Measurements from ENCODE around the gene AGR2.

The AGR2 gene

GRCh38 chr7:16758631-16759611 is 45.9 kb downstream of the AGR2 start:
- H3K4me1 ChIP-seq (ENCODE audit: control insufficient read depth, insufficient read depth, low read length, unreplicated experiment) = no peaks in the 10 kb centered on the region
- no peaks in the 10 kb centered on the region for H3K36me3 ChIP-seq (ENCODE audit: insufficient read depth, low read length)
- no peaks in the 10 kb centered on the region for H3K79me2 ChIP-seq (ENCODE audit: control insufficient read depth, insufficient read depth, low read length, unreplicated experiment)
- H3K4me3 ChIP-seq (ENCODE audit: low read depth, low read length) = no peak overlapping the region
- H3K27ac ChIP-seq (ENCODE audit: low read depth, low read length) = no peak overlapping the region
- no peak overlapping the region for H2AFZ ChIP-seq (ENCODE audit: low read length, unreplicated experiment)
- H3K27me3 ChIP-seq (ENCODE audit: insufficient read depth, low read length) = peaks cover 10% of the 10 kb centered on the region

DNA sequence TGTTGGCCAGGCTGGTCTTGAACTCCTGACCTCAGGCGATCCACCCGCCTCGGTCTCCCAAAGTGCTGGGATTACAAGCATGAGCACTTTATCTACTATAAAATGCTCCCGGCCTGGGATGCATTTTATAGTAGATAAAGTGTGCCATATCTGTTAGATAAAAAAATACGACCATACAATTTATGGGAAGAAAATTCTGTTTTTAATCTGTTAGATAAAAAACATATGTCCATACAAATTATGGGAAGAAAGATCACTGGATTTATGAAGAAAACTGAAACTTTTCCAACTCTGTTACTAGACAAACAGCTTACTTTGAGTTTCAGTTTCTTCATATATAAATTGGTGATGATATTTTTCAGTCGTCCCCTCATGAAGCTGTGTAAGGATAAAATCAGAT is 46.8 kb downstream of the AGR2 start:
- H3K4me3 ChIP-seq (ENCODE audit: low read depth, low read length) = no peak overlapping the region
- no peak overlapping the region for H3K27ac ChIP-seq (ENCODE audit: low read depth, low read length)
- H3K27me3 ChIP-seq (ENCODE audit: insufficient read depth, low read length) = peaks cover 10% of the 10 kb centered on the region
- no peaks in the 10 kb centered on the region for H3K4me1 ChIP-seq (ENCODE audit: control insufficient read depth, insufficient read depth, low read length, unreplicated experiment)
- H3K79me2 ChIP-seq (ENCODE audit: control insufficient read depth, insufficient read depth, low read length, unreplicated experiment) = no peaks in the 10 kb centered on the region
- H2AFZ ChIP-seq (ENCODE audit: low read length, unreplicated experiment) = no peak overlapping the region
- no peaks in the 10 kb centered on the region for H3K36me3 ChIP-seq (ENCODE audit: insufficient read depth, low read length)

- Histone ChIP-seq H3K27ac (ENCODE audit: low read depth, low read length) (no peak overlapping the region), H3K36me3 (ENCODE audit: insufficient read depth, low read length) (no peaks in the 10 kb centered on the region), H3K4me3 (ENCODE audit: low read depth, low read length) (no peak overlapping the region), H3K79me2 (ENCODE audit: control insufficient read depth, insufficient read depth, low read length, unreplicated experiment) (no peaks in the 10 kb centered on the region), H2AFZ (ENCODE audit: low read length, unreplicated experiment) (no peak overlapping the region), H3K4me1 (ENCODE audit: control insufficient read depth, insufficient read depth, low read length, unreplicated experiment) (no peaks in the 10 kb centered on the region), H3K27me3 (ENCODE audit: insufficient read depth, low read length) (peaks cover 10% of the 10 kb centered on the region)
Measured at GRCh38 chr7:16755397-16755796, 49.4 kb downstream of the AGR2 start.

DNA sequence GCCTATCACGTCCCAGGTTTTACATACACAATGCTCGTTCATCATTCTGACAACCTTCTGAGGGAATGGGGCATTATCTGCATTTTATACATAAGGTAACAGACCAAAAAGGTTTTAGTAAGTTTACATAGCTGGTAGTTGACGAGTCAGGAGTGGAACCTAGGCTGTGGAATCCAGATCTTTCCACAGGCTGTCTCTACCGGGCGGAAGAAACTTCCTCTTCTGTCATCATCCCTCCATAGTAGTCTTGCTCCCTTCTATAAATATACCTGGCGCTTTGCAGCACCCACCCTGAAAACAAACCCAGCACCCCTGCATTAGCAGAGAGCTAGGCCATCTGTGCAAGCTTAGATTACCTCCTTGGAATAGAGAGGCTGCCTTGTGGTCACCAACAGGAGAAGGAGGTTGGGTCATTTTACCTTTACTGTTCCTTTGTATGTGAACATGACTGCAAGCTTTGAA is 49.9 kb downstream of the AGR2 start:
- no peak overlapping the region for H2AFZ ChIP-seq (ENCODE audit: low read length, unreplicated experiment)
- no peaks in the 10 kb centered on the region for H3K79me2 ChIP-seq (ENCODE audit: control insufficient read depth, insufficient read depth, low read length, unreplicated experiment)
- H3K4me3 ChIP-seq (ENCODE audit: low read depth, low read length) = no peak overlapping the region
- no peaks in the 10 kb centered on the region for H3K36me3 ChIP-seq (ENCODE audit: insufficient read depth, low read length)
- H3K27ac ChIP-seq (ENCODE audit: low read depth, low read length) = no peak overlapping the region
- peaks cover 10% of the 10 kb centered on the region for H3K27me3 ChIP-seq (ENCODE audit: insufficient read depth, low read length)
- H3K4me1 ChIP-seq (ENCODE audit: control insufficient read depth, insufficient read depth, low read length, unreplicated experiment) = no peaks in the 10 kb centered on the region

GRCh38 chr7:16753932-16754855 is 50.6 kb downstream of the AGR2 start:
- Histone ChIP-seq H2AFZ (ENCODE audit: low read length, unreplicated experiment) (peak overlapping the region; percentile 97), H3K79me2 (ENCODE audit: control insufficient read depth, insufficient read depth, low read length, unreplicated experiment) (no peaks in the 10 kb centered on the region), H3K4me3 (ENCODE audit: low read depth, low read length) (peak overlapping the region; percentile 88), H3K4me1 (ENCODE audit: control insufficient read depth, insufficient read depth, low read length, unreplicated experiment) (no peaks in the 10 kb centered on the region), H3K36me3 (ENCODE audit: insufficient read depth, low read length) (no peaks in the 10 kb centered on the region), H3K27me3 (ENCODE audit: insufficient read depth, low read length) (peaks cover 10% of the 10 kb centered on the region), H3K27ac (ENCODE audit: low read depth, low read length) (no peak overlapping the region)

DNA sequence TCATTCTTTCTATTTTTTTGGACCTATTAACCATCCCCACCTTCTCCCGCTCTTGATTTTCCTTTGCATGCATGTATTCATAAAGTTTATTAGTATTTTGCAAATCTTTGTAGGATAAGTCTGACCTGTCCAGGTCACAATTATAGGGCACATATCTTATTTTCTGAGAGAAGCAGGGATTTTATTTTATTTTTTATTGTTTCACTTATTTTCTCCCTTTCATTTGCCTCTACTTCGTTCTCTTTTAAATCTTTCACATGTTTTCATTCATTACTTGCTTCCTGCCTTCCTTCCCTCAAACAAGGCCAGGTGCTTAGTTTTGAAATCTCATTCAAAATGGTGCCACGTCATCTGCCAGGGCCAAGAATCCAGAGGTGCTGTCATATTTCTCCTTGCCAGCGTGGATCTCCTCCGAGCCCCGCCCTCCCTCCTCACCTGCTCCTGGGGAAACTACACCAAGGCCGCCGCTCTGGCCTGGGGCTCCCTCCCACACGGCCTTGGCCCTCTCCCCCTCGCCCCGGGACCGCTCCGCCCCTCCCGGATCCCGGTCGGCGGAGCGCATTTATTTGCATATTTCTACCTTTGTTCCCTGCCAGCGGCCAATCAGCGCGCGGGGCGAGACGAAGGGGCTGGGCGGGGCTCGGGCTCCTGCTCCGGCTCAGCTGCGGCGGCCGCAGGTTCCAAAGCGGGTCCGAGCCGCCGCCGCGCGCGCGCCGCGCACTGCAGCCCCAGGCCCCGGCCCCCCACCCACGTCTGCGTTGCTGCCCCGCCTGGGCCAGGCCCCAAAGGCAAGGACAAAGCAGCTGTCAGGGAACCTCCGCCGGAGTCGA is 51.5 kb downstream of the AGR2 start, which contains the start of gene TSPAN13:
Gene TSPAN13, plus strand, starts transcription at position 654 of the 830 bp plus-strand sequence. CDS start 213 bp downstream, outside the sequence.
- H3K4me3 ChIP-seq (ENCODE audit: low read depth, low read length) = peak within 1 kb of the TSS; percentile 88
- no peaks in the 10 kb centered on the region for H3K36me3 ChIP-seq (ENCODE audit: insufficient read depth, low read length)

DNA sequence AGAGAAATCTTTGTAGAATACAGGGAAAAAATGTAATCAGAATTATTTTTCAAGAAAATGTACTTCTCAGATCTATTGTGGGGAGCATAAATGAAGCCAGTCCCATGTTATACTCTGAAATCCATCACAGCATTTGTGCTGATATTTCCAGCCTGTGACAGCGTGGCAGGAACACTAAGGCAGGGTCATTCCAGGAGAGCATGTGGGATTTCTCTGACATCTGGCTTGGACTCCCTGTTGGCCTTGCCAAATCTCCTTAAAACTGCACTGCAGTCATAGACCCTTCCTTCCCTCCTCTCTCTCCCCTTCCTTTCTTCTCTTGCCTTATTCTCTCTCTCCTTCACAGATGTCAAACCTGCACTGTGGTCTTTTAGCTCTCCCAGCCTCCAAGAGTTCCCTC is 57.7 kb downstream of the AGR2 start:
- no peak overlapping the region for H3K4me3 ChIP-seq (ENCODE audit: low read depth, low read length)
- peaks cover 18% of the 10 kb centered on the region for H3K4me1 ChIP-seq (ENCODE audit: control insufficient read depth, insufficient read depth, low read length, unreplicated experiment)
- no peaks in the 10 kb centered on the region for H3K27me3 ChIP-seq (ENCODE audit: insufficient read depth, low read length)
- H3K27ac ChIP-seq (ENCODE audit: low read depth, low read length) = no peak overlapping the region
- H3K79me2 ChIP-seq (ENCODE audit: control insufficient read depth, insufficient read depth, low read length, unreplicated experiment) = no peaks in the 10 kb centered on the region
- no peaks in the 10 kb centered on the region for H3K36me3 ChIP-seq (ENCODE audit: insufficient read depth, low read length)
- no peak overlapping the region for H2AFZ ChIP-seq (ENCODE audit: low read length, unreplicated experiment)

More for the DNA sequence above, 51.5 kb downstream of the AGR2 start, which contains the start of gene TSPAN13:
- Histone ChIP-seq H3K27ac (ENCODE audit: low read depth, low read length) (no peak within 1 kb of the TSS), H3K4me1 (ENCODE audit: control insufficient read depth, insufficient read depth, low read length, unreplicated experiment) (no peaks in the 10 kb centered on the region), H3K27me3 (ENCODE audit: insufficient read depth, low read length) (peaks cover 10% of the 10 kb centered on the region), H2AFZ (ENCODE audit: low read length, unreplicated experiment) (peak within 1 kb of the TSS; percentile 97), H3K79me2 (ENCODE audit: control insufficient read depth, insufficient read depth, low read length, unreplicated experiment) (no peaks in the 10 kb centered on the region)

- H3K4me1 ChIP-seq (ENCODE audit: control insufficient read depth, insufficient read depth, low read length, unreplicated experiment) = peaks cover 23% of the 10 kb centered on the region
- no peaks in the 10 kb centered on the region for H3K27me3 ChIP-seq (ENCODE audit: insufficient read depth, low read length)
- no peak overlapping the region for H3K27ac ChIP-seq (ENCODE audit: low read depth, low read length)
- no peak overlapping the region for H3K4me3 ChIP-seq (ENCODE audit: low read depth, low read length)
- H2AFZ ChIP-seq (ENCODE audit: low read length, unreplicated experiment) = no peak overlapping the region
- H3K36me3 ChIP-seq (ENCODE audit: insufficient read depth, low read length) = no peaks in the 10 kb centered on the region
- H3K79me2 ChIP-seq (ENCODE audit: control insufficient read depth, insufficient read depth, low read length, unreplicated experiment) = no peaks in the 10 kb centered on the region
Measured at GRCh38 chr7:16745645-16746044, 59.2 kb downstream of the AGR2 start.

GRCh38 chr7:16744518-16745250 is 60.1 kb downstream of the AGR2 start:
- H3K4me1 ChIP-seq (ENCODE audit: control insufficient read depth, insufficient read depth, low read length, unreplicated experiment) = peaks cover 31% of the 10 kb centered on the region
- no peaks in the 10 kb centered on the region for H3K79me2 ChIP-seq (ENCODE audit: control insufficient read depth, insufficient read depth, low read length, unreplicated experiment)
- no peak overlapping the region for H3K4me3 ChIP-seq (ENCODE audit: low read depth, low read length)
- H3K27ac ChIP-seq (ENCODE audit: low read depth, low read length) = no peak overlapping the region
- H3K36me3 ChIP-seq (ENCODE audit: insufficient read depth, low read length) = no peaks in the 10 kb centered on the region
- H2AFZ ChIP-seq (ENCODE audit: low read length, unreplicated experiment) = no peak overlapping the region
- no peaks in the 10 kb centered on the region for H3K27me3 ChIP-seq (ENCODE audit: insufficient read depth, low read length)
